ENCODE measurements around the gene RAB3C. TPM values are rescaled to one million over a fixed set of nuclear protein-coding genes. Genes with fewer than 3 reads are reported as not detected.

Gene RAB3C
- total and polyA plus RNA-seq, 10 donors: 0.06 to 2.0 (median 0.21) TPM; not detected in 2

GRCh38 chr5:58800356-58800755 is 217.5 kb downstream of the RAB3C start:
- no peak for DNase-seq
- Histone ChIP-seq H3K27me3 (replicated peaks in 1 of 7) (peaks cover 0 to 12% (median 0%) of the 10 kb centered on the region in 7 donors), H3K27ac (no peak overlapping the region), H3K9me3 (no peaks in the 10 kb centered on the region), H3K4me1 (no peaks in the 10 kb centered on the region), H3K36me3 (no peaks in the 10 kb centered on the region), H3K4me3 (no peak overlapping the region)
- WGBS, 5 donors: 81 to 87% (median 85%) methylated on average over 7 of the region's 7 CpGs
- intact Hi-C loops (cut with DNase I; ENCODE audit: low total_unique reads): no loop called here
- TF ChIP-seq POLR2AphosphoS5 (IDR thresholded peaks at IDR 0.05) (no peak), POLR2A (IDR thresholded peaks at IDR 0.05) (no peak)
- TF ChIP-seq, protein P1, sequence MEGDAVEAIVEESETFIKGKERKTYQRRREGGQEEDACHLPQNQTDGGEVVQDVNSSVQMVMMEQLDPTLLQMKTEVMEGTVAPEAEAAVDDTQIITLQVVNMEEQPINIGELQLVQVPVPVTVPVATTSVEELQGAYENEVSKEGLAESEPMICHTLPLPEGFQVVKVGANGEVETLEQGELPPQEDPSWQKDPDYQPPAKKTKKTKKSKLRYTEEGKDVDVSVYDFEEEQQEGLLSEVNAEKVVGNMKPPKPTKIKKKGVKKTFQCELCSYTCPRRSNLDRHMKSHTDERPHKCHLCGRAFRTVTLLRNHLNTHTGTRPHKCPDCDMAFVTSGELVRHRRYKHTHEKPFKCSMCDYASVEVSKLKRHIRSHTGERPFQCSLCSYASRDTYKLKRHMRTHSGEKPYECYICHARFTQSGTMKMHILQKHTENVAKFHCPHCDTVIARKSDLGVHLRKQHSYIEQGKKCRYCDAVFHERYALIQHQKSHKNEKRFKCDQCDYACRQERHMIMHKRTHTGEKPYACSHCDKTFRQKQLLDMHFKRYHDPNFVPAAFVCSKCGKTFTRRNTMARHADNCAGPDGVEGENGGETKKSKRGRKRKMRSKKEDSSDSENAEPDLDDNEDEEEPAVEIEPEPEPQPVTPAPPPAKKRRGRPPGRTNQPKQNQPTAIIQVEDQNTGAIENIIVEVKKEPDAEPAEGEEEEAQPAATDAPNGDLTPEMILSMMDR (IDR thresholded peaks at IDR 0.05 in 8 of 11, conservative IDR thresholded peaks at IDR 0.05 in 3 of 11): no peak

DNA sequence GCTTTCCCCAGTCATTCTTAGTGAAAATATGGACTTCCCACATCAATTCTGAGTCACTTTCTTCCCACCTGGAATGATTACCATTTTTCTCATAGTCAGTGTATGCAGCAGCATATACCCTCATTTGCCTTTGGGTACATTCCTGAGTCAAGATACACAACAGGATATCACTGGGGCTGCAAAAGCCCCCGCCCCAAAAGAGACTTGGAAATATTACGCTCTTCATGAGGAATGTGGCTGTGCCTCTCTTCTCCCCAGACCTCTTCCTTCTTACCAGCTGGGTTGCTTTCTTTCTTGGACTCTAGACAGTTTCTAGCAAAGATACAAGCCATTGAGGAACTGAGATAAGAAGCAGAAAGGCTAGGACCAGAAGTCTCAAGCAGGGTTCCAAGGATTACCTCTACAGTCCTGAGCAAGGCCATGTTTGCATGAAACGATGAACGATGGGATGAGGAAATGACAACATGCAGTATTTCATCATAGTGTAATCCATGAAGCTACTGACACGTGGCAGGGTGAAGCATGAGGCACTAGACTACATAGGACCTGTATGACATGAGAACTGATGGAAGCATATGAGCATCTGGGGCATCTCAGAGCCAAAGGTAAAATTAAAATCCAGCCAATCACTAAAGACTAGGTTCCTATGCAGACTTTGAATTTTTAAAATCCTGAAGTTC is 218.1 kb downstream of the RAB3C start:
- WGBS, 5 donors: 54 to 81% (median 67%) methylated on average over 5 of the region's 5 CpGs
- Histone ChIP-seq H3K4me1 (no peaks in the 10 kb centered on the region), H3K27ac (no peak overlapping the region), H3K36me3 (no peaks in the 10 kb centered on the region), H3K9me3 (no peaks in the 10 kb centered on the region), H3K4me3 (no peak overlapping the region), H3K27me3 (replicated peaks in 1 of 7) (peaks cover 0 to 12% (median 0%) of the 10 kb centered on the region in 7 donors)
- DNase-seq: no peak
- TF ChIP-seq, protein P1 (IDR thresholded peaks at IDR 0.05 in 8 of 11, conservative IDR thresholded peaks at IDR 0.05 in 3 of 11): no peak
- TF ChIP-seq POLR2A (IDR thresholded peaks at IDR 0.05) (no peak), POLR2AphosphoS5 (IDR thresholded peaks at IDR 0.05) (no peak)
- intact Hi-C loops (cut with DNase I; ENCODE audit: low total_unique reads): no loop called here

GRCh38 chr5:58803056-58803455 is 220.2 kb downstream of the RAB3C start:
- TF ChIP-seq POLR2AphosphoS5 (IDR thresholded peaks at IDR 0.05) (no peak), POLR2A (IDR thresholded peaks at IDR 0.05) (no peak)
- TF ChIP-seq, protein P1 (IDR thresholded peaks at IDR 0.05 in 8 of 11, conservative IDR thresholded peaks at IDR 0.05 in 3 of 11): no peak
- Histone ChIP-seq H3K4me1 (no peaks in the 10 kb centered on the region), H3K36me3 (no peaks in the 10 kb centered on the region), H3K27me3 (replicated peaks in 1 of 7) (peaks cover 0 to 12% (median 0%) of the 10 kb centered on the region in 7 donors), H3K4me3 (no peak overlapping the region), H3K9me3 (no peaks in the 10 kb centered on the region), H3K27ac (no peak overlapping the region)
- intact Hi-C loops (cut with DNase I; ENCODE audit: low total_unique reads): no loop called here
- DNase-seq: no peak

DNA sequence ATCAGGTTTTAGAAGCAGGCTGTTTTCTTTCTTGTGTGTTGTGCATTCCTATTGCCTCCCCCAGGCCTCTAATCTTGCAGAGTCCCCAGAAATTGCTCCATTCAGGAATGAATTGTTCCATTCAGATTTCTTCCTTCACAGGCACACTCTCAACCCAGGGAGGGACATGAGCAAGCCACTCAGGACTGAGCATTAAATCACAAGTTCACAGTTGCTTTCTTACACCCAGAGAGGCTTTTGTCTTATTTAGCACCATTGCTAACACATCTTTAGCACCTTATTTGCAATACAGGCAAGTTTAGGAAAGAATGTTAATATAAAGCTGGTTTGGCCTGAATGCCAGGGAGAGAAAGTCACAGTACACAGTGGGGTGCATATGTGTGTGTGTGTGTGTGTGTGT is 221.4 kb downstream of the RAB3C start:
- H3K27ac ChIP-seq: no peak overlapping the region
- no peaks in the 10 kb centered on the region for H3K9me3 ChIP-seq
- H3K4me3 ChIP-seq: no peak overlapping the region
- H3K4me1 ChIP-seq: no peaks in the 10 kb centered on the region
- no peak for TF ChIP-seq POLR2AphosphoS5 (IDR thresholded peaks at IDR 0.05)
- TF ChIP-seq POLR2A (IDR thresholded peaks at IDR 0.05): no peak
- TF ChIP-seq, protein P1 (IDR thresholded peaks at IDR 0.05 in 8 of 11, conservative IDR thresholded peaks at IDR 0.05 in 3 of 11): no peak
- no peaks in the 10 kb centered on the region for H3K36me3 ChIP-seq
- intact Hi-C loops (cut with DNase I; ENCODE audit: low total_unique reads): no loop called here
- no peak for DNase-seq
- H3K27me3 ChIP-seq (replicated peaks in 1 of 7): peaks cover 0 to 12% (median 0%) of the 10 kb centered on the region in 7 donors

All from spleen (tissue), 11 donors.